ENCODE measurements around the gene MAPKAPK5.

DNA sequence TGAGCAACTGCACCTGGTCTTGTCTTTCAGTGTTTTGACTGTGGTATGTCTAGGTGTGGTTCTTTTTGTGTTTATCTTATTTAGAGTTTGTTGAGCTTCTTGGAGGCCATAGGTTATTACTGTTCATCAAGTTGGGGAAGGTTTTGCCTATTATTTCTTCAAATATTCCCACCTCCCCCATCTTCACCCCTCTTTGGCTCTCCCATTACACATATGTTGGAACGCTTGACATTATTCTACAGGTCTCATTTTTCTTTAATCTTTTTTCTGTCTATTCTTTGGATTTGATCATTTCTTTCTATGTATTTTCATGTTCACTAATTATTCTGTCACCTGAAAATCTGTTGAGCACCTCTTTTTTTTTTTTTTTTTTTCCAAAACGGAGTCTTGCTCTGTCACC, 16.2 kb downstream of the MAPKAPK5 start:
- TF ChIP-seq, protein P1, sequence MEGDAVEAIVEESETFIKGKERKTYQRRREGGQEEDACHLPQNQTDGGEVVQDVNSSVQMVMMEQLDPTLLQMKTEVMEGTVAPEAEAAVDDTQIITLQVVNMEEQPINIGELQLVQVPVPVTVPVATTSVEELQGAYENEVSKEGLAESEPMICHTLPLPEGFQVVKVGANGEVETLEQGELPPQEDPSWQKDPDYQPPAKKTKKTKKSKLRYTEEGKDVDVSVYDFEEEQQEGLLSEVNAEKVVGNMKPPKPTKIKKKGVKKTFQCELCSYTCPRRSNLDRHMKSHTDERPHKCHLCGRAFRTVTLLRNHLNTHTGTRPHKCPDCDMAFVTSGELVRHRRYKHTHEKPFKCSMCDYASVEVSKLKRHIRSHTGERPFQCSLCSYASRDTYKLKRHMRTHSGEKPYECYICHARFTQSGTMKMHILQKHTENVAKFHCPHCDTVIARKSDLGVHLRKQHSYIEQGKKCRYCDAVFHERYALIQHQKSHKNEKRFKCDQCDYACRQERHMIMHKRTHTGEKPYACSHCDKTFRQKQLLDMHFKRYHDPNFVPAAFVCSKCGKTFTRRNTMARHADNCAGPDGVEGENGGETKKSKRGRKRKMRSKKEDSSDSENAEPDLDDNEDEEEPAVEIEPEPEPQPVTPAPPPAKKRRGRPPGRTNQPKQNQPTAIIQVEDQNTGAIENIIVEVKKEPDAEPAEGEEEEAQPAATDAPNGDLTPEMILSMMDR (IDR thresholded peaks at IDR 0.05; ENCODE audit: low read length) = no peak
- no peak for TF ChIP-seq EZH2 (IDR thresholded peaks at IDR 0.05; ENCODE audit: borderline replicate concordance, low read length)
